NCI-H510A (cell line): ENCODE results near the gene GPD2.
"Not testable (repeated sequence)": the region's sequence is repeated elsewhere in the genome, so short reads cannot be mapped to it uniquely, and the experiment has no call there.

Experiments used
- DNase-seq: peaks from one replicate; lab custom pipeline; 2025; lab: John Stamatoyannopoulos, UW

Gene GPD2

DNA sequence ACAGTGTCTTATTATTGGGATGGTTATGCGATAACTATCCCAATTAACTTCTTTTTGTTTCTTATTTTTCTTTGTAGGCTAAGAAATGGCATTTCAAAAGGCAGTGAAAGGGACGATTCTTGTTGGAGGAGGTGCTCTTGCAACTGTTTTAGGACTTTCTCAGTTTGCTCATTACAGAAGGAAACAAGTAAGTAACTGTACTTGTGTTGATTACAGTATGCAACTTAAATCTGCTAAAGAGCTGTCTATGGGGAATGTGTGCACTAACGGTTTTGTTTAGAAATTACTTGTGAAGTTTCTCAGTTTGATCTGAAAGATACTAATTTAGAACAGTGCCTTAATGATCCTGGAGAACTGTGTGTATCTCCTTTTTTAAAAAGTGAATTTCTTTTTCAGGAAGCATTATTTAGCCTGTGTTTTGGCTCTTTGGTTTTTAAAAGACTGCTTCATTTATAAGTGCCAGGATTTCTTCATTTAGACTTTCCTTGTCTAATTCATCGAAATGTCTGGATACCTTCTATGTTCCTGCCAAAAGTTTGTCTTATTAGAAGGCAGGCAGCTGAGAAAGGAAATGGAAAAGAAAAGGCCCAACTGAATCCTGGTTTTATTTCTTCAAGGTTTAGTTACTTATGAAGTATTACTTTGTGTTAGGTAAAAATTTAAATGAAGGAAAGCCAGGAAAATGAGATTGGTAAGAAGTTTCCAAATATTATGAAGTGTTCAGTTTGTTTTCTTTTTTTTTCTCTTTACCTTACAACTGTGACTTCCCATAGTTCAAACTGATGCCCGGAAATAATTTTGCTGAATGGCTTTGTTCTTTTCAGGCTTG lies 40.1 kb downstream of the GPD2 start:
- no peak for DNase-seq

DNA sequence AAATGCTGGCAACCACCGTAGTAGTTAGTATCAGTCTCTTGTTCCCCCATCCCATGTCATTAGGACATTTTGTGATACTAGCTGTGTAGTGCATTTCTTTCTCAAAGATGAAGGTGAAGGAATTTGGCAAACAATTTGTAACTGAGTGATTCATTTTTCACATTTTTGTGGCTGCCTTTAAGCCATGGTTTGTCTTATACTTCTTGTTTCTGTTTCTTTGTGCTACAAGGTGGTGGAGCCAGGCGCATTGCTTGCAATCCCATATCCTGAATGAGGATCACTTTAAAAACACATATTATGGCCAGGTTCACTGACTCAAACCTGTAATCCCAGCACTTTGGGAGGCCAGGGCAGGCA lies 40.6 kb downstream of the GPD2 start:
- no peak for DNase-seq

DNA sequence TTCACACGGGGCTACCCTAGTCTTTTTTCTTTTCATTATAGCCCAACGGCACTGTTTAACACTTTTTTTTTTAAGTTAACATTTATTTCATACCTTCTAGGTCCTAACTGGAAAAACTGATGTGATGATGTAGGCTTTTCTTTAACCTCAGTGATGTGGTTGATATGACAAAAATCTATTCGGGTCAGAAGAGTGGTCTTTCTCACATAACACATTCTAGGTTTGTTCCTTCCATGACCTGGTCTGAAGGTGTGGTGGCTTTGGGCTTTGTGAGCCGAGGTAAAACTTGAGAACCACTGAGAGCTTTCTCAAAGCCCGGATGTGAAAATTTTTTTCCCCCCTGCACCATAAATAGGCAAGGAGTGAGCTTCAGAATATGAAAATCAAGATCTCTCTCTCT lies 44.2 kb downstream of the GPD2 start:
- DNase-seq = no peak

DNA sequence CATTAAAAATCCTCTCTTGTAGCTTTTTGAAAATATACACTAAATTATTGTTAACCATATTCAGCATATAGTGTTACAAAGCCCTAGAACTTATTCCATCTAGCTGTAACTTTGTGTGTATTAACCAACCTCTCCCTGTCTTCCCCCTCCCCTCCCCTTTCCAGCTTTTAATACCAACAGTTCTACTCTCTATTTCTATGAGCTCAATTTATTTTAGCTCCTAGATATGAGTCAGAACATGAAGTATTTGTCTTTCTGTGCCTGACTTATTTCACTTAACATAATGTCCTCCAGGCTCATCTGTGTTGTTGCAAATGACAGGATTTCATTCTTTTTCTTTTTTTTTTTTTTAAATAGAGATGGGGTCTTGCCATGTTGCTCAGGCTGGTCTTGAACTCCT lies 45.1 kb downstream of the GPD2 start:
- no peak for DNase-seq

DNA sequence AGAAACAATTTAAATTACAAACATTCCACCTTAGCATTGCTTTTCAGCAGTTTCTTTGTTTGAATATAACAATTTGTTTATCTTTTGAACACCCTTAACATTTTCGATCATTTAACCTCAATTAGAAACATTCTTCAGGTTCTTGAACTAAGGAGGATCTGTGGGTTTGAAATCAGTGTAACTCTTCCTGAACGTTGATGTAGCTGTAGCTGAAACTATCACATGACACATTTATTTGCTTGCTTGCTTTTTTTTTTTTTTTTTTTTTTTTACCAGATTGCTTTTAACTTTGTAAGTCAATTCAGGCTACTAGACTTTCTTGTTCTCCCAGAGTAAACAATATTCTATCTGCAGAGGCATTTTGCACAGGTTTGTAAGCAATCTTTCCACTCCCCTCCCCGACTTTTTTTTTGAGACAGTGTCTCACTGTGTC lies 47.6 kb downstream of the GPD2 start:
- DNase-seq = no peak

DNA sequence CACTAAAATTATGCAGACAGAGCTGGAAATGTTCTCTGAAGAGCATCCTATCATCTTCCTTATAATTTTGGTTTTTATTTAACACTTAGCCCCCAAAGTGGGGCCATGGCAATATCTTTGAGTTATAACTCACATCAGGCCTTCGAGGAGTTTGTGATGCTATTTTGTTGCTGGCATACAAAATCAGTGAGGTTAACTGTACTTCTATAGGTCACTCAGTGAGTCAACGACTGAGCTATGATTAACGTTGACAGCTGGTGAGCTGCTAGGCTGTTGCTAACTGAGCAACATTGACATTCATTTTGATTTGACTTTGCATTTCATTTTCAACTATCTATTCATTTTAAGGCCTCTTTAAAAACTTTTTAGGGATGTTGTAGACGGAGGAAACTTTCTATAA lies 50.0 kb downstream of the GPD2 start:
- DNase-seq = no peak

DNA sequence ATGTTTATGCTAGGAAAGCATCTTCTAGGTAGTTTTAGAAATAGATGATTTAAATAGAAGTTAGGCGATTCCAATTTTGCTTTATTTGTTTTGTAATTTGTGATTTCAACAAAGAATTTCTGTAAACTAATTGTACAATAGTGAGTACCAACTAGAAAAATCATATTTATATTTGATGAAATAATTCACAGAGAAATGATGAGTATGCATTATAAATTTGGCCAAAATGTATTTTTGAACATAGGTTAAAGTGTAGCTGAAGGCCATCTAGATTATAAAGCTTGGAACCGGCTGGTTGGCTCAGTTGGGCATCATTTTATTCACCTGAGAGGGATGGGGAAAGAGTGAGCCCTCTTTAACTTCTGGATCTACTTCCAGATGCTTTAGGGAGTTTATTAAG lies 50.4 kb downstream of the GPD2 start:
- no peak for DNase-seq

DNA sequence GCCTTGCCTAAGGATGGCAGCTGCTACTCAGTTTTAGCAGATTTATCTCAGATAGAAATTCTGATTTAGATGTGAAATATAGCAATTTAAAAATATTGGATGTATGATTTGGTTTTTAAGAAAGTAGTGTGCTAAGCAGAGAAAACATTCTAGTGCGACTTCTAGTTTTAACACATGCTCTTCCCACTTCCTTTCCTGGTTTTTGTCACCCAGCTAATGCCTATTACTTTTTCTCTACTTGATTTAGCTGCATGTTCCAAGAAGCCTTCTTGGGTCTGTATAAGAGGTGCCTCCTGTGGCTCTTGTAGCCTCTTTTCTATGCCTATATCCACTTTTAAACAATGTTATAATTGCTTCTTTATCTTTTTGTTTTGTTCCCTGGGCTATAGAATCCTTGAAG lies 53.0 kb downstream of the GPD2 start:
- no peak for DNase-seq

DNA sequence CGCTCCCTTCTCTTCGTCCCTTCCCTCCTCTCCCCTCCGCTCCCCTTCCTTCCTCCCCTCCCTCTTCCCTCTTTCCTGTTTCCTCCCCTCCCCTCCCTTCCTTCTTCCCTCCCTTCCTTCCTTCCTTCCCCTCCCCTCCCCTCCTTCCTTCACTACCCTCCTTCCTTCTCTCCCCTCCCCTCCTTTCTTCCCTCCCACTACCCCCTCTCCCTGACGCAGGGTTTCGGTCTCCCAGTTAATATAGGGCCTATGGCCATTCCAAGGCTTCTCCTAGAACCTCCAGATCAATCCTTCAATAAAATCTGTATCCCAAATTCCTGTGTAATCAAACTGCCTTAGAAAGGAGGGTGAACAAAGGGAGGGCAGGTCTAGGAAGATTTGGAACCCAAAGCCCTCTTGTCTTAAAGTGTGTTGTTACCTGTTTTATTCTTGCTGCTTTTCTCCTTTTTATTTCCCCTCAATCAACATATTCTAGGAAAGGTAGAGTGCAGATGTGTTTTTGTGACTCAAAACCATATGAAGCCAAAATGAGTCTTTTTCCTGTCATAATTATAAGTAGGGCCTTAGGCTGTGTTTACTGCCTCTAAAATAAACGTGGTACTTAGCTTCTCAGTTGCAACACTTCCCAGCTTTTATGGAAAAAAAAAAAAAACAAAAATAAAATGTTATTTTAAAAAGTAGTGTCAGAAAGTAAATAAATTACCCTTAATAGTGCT lies 53.7 kb downstream of the GPD2 start:
- DNase-seq = no peak

DNA sequence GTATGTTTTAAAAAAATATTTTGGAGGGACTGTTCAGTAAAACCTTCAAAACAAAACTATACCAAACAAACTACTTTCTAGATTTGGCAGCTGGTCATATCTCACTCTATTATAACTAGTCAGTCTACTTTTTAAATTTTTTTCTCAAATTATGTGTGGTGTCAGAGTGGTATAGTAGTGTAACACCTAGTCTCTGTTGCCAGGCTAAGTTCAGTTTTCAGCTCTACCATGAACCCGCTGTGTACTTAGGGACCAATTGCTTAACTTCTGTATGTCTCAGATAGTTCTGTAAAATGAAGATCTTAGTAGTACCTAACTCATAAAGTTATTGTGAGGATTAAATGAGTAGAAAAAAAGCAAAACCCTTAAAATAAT lies 54.3 kb downstream of the GPD2 start:
- no peak for DNase-seq

DNA sequence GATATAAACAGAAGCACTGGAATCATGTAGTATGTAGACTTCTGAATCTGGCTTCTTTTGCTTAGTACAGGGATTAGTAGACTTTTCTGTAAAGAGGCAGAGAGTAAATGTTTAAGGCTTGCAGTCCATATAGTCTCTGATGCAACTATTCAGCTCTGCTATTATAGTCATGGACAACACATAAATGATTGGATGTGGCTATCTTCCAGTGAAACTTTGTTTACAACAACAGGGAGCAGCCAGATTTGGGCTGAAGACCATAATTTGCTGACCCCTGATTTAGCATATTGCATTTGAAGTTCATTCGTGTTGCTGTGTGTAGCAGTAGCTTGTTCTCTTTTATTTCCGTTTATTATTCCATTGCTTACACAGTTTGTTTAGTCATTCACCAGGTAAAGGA lies 55.0 kb downstream of the GPD2 start:
- DNase-seq = no peak

DNA sequence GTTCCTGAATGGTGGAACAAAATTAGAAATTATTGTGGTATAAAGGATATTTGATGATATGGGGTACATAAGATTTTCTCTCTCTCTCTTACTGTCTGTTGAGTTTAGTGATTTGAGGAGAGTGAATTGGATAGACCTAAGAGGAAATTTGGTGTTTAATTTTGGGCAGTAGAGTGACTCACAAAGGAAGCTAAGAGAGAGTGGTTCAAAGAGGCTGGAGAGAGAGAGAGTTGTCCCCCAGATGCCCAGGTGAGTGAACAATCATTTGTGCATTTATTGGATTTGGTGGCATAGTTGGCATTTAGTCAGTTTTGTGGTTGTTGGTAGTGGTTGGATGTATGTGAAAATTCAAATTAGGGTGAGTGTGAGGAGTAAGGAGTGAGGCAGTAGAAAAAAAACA lies 56.8 kb downstream of the GPD2 start:
- DNase-seq = no peak

DNA sequence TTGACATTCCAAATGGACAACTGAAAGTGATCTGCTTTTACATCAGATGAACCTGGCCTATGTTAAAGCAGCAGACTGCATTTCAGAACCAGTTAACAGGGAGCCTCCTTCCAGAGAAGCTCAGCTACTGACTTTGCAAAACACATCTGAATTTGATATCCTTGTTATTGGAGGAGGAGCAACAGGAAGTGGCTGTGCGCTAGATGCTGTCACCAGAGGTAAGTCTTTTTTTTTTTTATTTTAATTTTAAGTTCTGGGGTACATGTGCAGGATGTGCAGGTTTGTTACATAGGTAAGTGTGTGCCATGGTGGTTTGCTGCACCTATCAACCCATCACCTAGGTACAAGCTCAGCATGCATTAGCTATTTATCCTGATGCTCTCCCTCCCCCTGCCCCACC lies 59.8 kb downstream of the GPD2 start:
- not testable (repeated sequence) for DNase-seq

DNA sequence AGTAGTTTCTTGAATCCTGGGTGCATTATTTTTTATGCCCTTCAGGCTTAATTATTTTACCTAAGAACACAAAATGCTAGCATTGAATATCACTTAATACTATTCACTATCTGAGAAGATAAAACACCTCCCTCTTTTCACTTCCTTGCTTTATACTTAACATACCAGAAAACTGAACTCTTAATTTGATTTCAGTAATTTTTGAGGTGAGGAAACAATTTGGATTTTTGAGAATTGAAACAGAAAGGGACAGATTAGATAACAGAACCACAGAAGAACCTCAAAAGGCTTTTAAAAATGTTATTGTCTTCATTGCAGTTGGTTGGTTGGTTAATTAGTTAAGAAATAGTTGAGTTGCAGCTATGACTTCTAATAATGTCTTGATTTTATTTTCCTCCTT lies 69.5 kb downstream of the GPD2 start:
- no peak for DNase-seq

DNA sequence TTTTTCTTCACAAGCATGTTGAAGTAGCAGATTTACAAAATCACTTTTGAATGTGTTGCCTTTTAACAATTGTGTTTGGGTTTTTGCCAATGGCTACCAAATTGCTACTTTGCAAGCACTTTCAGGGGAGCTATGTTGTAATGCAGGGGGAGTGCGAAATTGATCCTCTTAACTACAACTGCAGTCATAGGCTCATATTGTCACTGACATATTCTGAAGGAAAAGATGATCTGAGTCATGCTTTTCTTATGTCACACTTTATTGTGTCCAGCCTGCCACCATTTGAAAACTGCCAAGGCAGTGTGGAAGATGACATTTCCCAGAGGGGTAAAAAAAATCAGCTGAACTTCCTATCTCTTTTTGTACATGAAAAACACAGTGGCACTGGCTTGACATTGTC lies 74.9 kb downstream of the GPD2 start:
- no peak for DNase-seq

DNA sequence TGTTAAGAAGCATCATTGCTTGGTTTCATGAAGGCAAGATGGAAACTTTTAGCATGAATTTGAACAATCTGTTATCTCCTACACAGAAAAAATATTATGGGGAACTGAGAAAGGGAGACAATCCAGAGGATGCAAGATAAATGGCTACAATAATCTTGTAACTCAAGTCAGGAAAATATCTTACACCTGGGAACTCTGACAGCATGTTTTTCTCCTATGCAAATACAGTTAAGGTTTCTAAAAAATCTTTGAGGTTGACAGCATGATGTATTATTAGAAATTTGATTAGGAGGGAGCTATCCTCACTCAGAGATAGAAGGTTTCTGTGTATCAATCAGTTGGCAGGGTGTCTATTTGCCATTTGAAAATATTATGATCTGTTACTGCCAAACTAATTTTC lies 75.6 kb downstream of the GPD2 start:
- no peak for DNase-seq

DNA sequence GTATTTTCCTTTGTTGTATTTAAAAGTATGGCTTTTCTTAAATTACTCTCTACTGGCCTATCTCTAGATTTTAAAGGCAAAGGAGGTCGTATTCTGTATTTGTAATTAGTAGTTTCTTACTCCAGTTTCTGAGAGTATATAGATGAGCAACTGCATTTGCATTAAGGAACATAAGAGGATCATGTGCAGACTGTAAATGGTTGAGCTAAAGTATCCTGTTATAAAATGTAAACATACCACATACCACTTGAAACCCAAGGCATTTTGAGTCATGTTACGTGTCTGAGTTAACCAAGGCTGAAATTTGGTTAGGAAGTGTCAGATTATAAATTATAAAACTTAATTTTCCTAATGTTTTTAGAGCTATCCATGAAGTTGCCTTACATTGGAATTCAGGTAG lies 76.3 kb downstream of the GPD2 start:
- no peak for DNase-seq

DNA sequence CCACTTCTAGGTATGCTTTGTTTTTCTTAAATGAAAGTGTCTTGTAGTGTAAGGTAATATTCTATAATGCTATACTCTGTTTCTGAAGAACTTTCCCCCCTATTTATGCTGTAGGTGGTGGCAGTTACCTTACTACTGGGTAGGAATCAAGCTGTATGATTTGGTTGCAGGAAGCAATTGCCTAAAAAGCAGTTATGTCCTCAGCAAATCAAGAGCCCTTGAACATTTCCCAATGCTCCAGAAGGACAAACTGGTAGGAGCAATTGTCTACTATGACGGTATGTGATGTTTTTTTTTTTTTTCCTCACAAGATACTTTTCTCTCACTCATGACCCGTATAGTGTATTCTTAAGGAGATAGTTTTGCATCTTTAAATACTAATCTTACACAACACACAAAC lies 77.0 kb downstream of the GPD2 start:
- no peak for DNase-seq

DNA sequence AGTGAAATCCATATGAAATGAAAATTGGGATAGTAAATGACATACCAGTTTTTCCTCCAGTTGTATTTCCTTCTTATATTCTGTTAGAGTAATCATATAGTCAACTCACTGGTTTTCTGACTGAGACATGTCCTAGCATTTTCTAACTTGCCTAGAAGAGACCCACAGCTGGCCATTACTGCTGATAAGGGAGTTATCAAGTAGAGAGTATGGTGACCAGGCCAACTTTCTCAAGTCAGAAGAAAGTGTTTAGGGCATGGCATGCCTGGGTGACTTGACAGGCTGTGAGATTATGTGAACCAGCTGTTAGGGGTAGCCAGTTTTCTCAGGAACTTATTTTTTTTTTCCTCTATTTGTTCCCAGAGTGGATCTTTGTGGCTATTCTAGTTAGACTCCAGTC lies 81.2 kb downstream of the GPD2 start:
- DNase-seq = no peak

DNA sequence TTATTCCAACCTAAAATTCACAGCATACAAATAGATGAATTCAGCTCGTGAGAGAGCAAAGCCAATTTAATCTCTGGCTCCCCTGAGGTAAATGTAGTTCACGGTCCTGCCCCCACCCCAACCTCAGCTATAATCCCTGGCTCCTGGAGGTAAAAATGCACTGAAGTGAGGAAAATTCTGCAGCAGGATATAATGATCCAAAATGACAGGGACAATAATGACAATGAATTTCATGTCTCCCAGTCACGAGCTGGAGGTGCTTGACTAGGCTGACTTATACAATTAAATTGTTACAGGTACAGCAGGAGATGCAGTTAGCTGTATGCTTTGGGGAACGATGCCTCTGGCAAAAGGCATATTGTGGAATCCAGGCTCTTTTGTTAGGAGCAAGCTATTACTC lies 82.0 kb downstream of the GPD2 start:
- DNase-seq = no peak

DNA sequence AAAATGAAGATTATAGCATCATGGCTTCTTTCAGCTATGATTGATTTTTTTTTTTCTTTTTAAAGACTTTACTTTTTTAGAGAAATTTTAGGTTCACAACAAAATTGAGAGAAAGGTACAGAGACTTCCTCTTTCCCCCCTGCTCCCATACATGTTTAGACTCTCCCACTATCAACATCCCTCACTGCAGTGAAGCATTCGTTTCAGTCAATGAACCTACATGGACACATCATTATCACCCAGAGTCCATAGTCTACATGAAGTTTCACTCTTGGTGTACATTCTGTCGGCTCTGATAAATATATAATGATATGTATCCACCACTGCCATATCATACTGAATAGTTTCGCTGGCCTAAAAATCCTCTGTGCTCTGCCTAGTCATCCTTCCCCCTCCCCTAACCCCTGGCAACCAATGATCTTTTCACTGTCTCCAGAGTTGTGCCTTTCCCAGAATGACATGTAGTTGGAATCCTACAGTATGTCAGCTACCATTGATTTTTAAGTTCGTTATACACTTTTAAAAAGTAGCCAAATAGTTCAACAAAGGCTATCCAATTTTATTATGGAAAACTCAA lies 86.8 kb downstream of the GPD2 start:
- no peak for DNase-seq

DNA sequence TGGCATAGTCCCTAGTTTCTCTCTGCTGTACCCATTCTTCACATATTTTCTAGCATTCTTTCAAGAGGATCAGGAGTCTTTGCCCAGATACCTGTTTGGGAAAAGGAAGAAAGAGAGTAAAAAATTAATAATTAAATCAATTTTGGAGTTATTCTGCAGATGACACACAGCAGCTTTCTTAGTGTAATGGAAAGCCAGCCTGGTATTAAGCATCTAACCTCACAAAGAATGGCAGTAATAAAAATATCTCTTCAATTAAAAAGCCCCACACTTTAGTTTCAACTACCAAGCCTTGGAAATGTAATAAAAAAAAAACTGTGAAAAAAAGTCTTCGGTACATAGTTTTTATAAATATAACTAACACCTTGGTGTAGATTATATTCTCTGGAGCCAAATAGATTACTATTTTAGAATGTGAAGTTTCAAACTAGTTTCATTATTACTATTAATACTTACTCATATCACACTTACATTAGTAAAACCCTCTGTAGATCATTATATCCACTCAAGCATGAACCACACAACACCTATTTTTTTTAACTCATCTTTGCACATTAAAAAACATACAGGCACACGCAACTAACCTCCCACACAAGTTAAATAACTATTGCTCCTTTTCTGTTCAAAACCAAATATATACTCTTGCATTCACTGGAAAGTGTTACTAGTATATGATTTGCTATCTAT lies 90.9 kb downstream of the GPD2 start:
- no peak for DNase-seq

DNA sequence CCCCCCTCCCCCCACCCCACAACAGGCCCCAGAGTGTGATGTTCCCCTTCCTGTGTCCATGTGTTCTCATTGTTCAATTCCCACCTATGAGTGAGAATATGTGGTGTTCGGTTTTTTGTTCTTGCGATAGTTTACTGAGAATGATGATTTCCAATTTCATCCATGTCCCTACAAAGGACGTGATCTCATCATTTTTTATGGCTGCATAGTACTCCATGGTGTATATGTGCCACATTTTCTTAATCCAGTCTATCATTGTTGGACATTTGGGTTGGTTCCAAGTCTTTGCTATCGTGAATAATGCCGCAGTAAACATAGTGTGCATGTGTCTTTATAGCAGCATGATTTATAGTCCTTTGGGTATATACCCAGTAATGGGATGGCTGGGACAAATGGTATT lies 92.4 kb downstream of the GPD2 start:
- DNase-seq = not testable (repeated sequence)
